HepG2 (cell line): ENCODE measurements around the gene NR1H2. TPM values are rescaled to one million over a fixed set of nuclear protein-coding genes. Genes with fewer than 3 reads are reported as not detected.

Experiments
- ATAC-seq: fragments of 200-7000 bp; cut with Tn5 transposase; 3 replicates; pipeline ENCODE4 v1.9.1; 2020; ENCODE audit warnings: mild to moderate bottlenecking, moderate library complexity
- BruUV-seq: library from RNA; stranded (reverse); fragments of 400-500 nt; replicated peaks from 2 replicates; lab custom pipeline; 2021; lab: Mats Ljungman, UMichigan
- CTCF ChIA-PET: fragments of 300-600 bp; formaldehyde crosslinking; extraction: SDS; loops from one replicate; lab custom pipeline; 2021; ENCODE audit warnings: low total read pairs, inconsistent platforms, low intra/inter-chr PET ratio; lab: Yijun Ruan, JAX
- POLR2A ChIA-PET: fragments of 350-600 bp; sonication (Branson Sonifier 250); formaldehyde crosslinking; loops from one replicate; lab custom pipeline; 2020; ENCODE audit warnings: antibody characterized with exemption, inconsistent platforms; lab: Yijun Ruan, JAX
- DNase-seq: peaks from one replicate; pipeline ENCODE4 v3.0.0-alpha.2; 2015; ENCODE audit warnings: low spot score
- FAIRE-seq: peaks from 3 replicates; lab custom pipeline; 2011; peaks lifted over from hg19 to GRCh38; lab: Jason Lieb, UNC
- H2AFZ ChIP-seq: one replicate; pipeline ENCODE4 v1.6.1; 2011; ENCODE audit warnings: low read length, inconsistent platforms
- H3K27ac ChIP-seq: fragments of 300-600 bp; 3 replicates; pipeline ENCODE4 v1.8.0; 2011; ENCODE audit warnings: mixed run types, mild to moderate bottlenecking, mixed read lengths, low read length, inconsistent platforms; ENCODE audit not compliant: insufficient read depth; ENCODE audit errors: extremely low read length
- H3K27me3 ChIP-seq, 2 experiments: fragments of 200-600 bp in 1 of 2; 2 replicates in 1 of 2; 3 replicates in 1 of 2; pipeline versions ENCODE4 v1.6.0 to v1.8.0; 2011; ENCODE audit warnings: low read length in 2 of 2, mild to moderate bottlenecking in 2 of 2, moderate library complexity in 2 of 2, inconsistent platforms in 1 of 2; ENCODE audit not compliant: insufficient read depth in 2 of 2, control insufficient read depth in 1 of 2
- H3K36me3 ChIP-seq, 2 experiments: fragments of 200-600 bp in 1 of 2; replicated peaks in 1 of 2; 2 replicates in 1 of 2; 3 replicates in 1 of 2; pipeline versions ENCODE4 v1.5.1 to v1.8.0; 2011; ENCODE audit warnings: low read length in 2 of 2, inconsistent platforms in 1 of 2; ENCODE audit not compliant: insufficient read depth in 2 of 2, control insufficient read depth in 1 of 2
- H3K4me1 ChIP-seq: 2 replicates; pipeline ENCODE4 v1.5.1; 2012; ENCODE audit warnings: low read length, inconsistent platforms; ENCODE audit not compliant: insufficient read depth
- H3K4me2 ChIP-seq: 2 replicates; pipeline ENCODE4 v1.6.0; 2011; ENCODE audit warnings: low read depth, low read length, inconsistent platforms
- H3K4me3 ChIP-seq, 3 experiments: fragments of 200-600 bp in 1 of 3; sonication (generic), shearing (Covaris generic) in 1 of 3; replicated peaks in 1 of 3; 2 replicates each; pipeline ENCODE4 v1.5.1; 2011 to 2016; ENCODE audit warnings: low read length in 3 of 3, inconsistent platforms in 2 of 3, low read depth in 2 of 3, mild to moderate bottlenecking in 2 of 3, control low read depth in 1 of 3, mixed read lengths in 1 of 3; ENCODE audit not compliant: insufficient read depth in 1 of 3
- H3K79me2 ChIP-seq: one replicate; pipeline ENCODE4 v1.6.1; 2011; ENCODE audit warnings: low read length, inconsistent platforms; ENCODE audit not compliant: insufficient read depth
- H3K9ac ChIP-seq: 2 replicates; pipeline ENCODE4 v1.6.0; 2011; ENCODE audit warnings: mild to moderate bottlenecking, low read depth, low read length, inconsistent platforms; ENCODE audit not compliant: insufficient read depth
- H3K9me3 ChIP-seq: 2 replicates; pipeline ENCODE4 v1.5.1; 2012; ENCODE audit warnings: mild to moderate bottlenecking, low read length
- H4K20me1 ChIP-seq: 2 replicates; pipeline ENCODE4 v1.6.0; 2011; ENCODE audit warnings: inconsistent platforms, mild to moderate bottlenecking, low read length, moderate library complexity; ENCODE audit not compliant: insufficient read depth
- CAMTA2 ChIP-seq: sonication (generic); formaldehyde crosslinking; IDR thresholded peaks from 2 replicates; pipeline ENCODE4 v1.4.0; 2020; ENCODE audit warnings: mild to moderate bottlenecking, missing genetic modification reagents, borderline replicate concordance
- MED1 ChIP-seq: sonication (generic); formaldehyde crosslinking; IDR thresholded peaks from 2 replicates; pipeline ENCODE4 v1.4.0; 2020; ENCODE audit warnings: missing genetic modification reagents
- SOX13 ChIP-seq, 3 experiments: fragments of 450-650 bp in 1 of 3; sonication (generic) in 1 of 3; formaldehyde crosslinking in 1 of 3; IDR thresholded peaks in 2 of 3; conservative IDR thresholded peaks in 1 of 3; 2 replicates each; pipeline versions ENCODE4 v1.5.0 to v1.6.1; 2016 to 2020; ENCODE audit warnings: antibody characterized with exemption in 1 of 3, mild to moderate bottlenecking in 1 of 3, missing compliant biosample characterization in 1 of 3, missing genetic modification reagents in 1 of 3, moderate library complexity in 1 of 3
- SYNCRIP ChIP-seq: fragments of 200-400 bp; formaldehyde crosslinking; IDR thresholded peaks from 2 replicates; pipeline ENCODE4 v1.6.1; 2018; ENCODE audit warnings: mild to moderate bottlenecking, low read depth, low read length; ENCODE audit not compliant: insufficient read depth
- ZNF12 ChIP-seq: sonication (generic); formaldehyde crosslinking; IDR thresholded peaks from 2 replicates; pipeline ENCODE4 v1.5.0; 2020; ENCODE audit warnings: missing genetic modification reagents
- WGBS: methylation state at CpG from one replicate; pipeline ENCODE4 v1.1.6; 2017; ENCODE audit warnings: low lambda C conversion rate; 5-methylcytosine and 5-hydroxymethylcytosine counted together
- in situ Hi-C: cut with HindIII; loops from 2 replicates; pipeline ENCODE4 v1.10.0; 2017; ENCODE audit warnings: low pct_unique_long_range_greater_than_20kb; ENCODE audit not compliant: extremely low pct_ligation_motif_present
- intact Hi-C: fragments of 100-400 bp; cut with micrococcal nuclease; formaldehyde crosslinking; loops from one replicate; pipeline ENCODE4 v1.10.0; 2022; ENCODE audit not compliant: unreplicated experiment
- polyA plus RNA-seq, 8 experiments: library from polyadenylated mRNA; depleted of rRNA in 3 of 8; stranded (reverse) in 7 of 8; unstranded in 1 of 8; fragments of >200 nt; fragmentation: Illumina TruSeq in 4 of 8; extraction: Trizol in 4 of 8; gene quantifications; 2 replicates each; pipeline versions ENCODE4 v1.2.1 to v1.2.3, GENCODE V29; 2011 to 2016; ENCODE audit warnings: low read depth in 4 of 8, missing spikeins in 1 of 8, mixed read lengths in 1 of 8; ENCODE audit not compliant: insufficient read depth in 1 of 8
- total RNA-seq, 5 experiments: library from RNA; depleted of rRNA; stranded (reverse); fragments of >200 nt; fragmentation: Illumina TruSeq; extraction: Trizol; gene quantifications; 2 replicates each; pipeline ENCODE4 v1.2.3, GENCODE V29; 2016; ENCODE audit warnings: low read depth in 1 of 5
- TF ChIP-seq, protein P1 (sequence below): sonication (generic); formaldehyde crosslinking; IDR thresholded peaks from 2 replicates; pipeline ENCODE4 v1.5.1; 2020; ENCODE audit warnings: missing genetic modification reagents, mild to moderate bottlenecking, borderline replicate concordance
- TF ChIP-seq, protein P2 (sequence below): sonication (generic); formaldehyde crosslinking; IDR thresholded peaks from 2 replicates; pipeline ENCODE4 v1.4.0; 2020; ENCODE audit warnings: missing genetic modification reagents, mild to moderate bottlenecking, borderline replicate concordance

NR1H2 gene
- total and polyA plus RNA-seq, 2 of the 13 experiments (the other 11 are each of a cell fraction or from before 2014, with no cell fraction given), result 10.3 to 13.5 TPM

DNA sequence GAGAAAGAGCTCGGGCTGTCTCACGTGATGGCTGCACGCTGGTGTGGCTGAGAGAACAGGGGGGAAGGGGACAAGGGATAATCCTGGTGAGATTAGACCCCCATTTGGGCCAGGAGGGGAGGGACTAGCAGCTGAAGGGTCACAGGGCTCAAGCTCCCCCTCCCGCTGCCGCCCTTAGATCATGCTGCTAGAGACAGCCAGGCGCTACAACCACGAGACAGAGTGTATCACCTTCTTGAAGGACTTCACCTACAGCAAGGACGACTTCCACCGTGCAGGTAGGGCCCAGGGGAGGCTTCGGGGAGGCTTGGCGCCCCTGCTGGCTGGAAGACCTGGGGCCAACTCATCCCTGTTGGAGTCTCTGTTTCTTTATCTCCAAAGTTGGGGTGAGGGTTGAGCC, 3.3 kb downstream of the NR1H2 start (continued):
- TF ChIP-seq, protein P1, sequence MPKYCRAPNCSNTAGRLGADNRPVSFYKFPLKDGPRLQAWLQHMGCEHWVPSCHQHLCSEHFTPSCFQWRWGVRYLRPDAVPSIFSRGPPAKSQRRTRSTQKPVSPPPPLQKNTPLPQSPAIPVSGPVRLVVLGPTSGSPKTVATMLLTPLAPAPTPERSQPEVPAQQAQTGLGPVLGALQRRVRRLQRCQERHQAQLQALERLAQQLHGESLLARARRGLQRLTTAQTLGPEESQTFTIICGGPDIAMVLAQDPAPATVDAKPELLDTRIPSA, result no peak
- TF ChIP-seq, all 625 proteins: peak for 0

GRCh38 chr19:50380137-50380536, 3.9 kb downstream of the NR1H2 start:
- Histone ChIP-seq H3K36me3 (peaks cover 18 to 33% of the 10 kb centered on the region in 2 experiments; a peak in 4 of 5 replicates), H2AFZ (no peak overlapping the region), H3K4me1 (peaks cover 13% of the 10 kb centered on the region), H3K4me2 (no peak overlapping the region), H3K27me3 (no peaks in the 10 kb centered on the region; a peak in 1 of 5 replicates), H3K9me3 (no peaks in the 10 kb centered on the region), H3K79me2 (peaks cover 7% of the 10 kb centered on the region)
- CTCF ChIA-PET, result no interaction called here
- in situ Hi-C loops, result no loop called here
- BruUV-seq, result no TSS peak
- DNase-seq, result no peak
- POLR2A ChIA-PET, result no interaction called here
- WGBS, result 98% methylated on average over 11 of the region's 11 CpGs
- TF ChIP-seq CAMTA2 (CRISPR knock-in tag), result no peak
- TF ChIP-seq SOX13 (IDR thresholded peaks at IDR 0.05), result no peak
- no peak for TF ChIP-seq SOX13 (CRISPR knock-in tag; conservative IDR thresholded peaks at IDR 0.05 in 1 of 2, IDR thresholded peaks at IDR 0.05 in 1 of 2)
- no peak for TF ChIP-seq SYNCRIP
- TF ChIP-seq ZNF12, result no peak
- TF ChIP-seq MED1 (CRISPR knock-in tag), result no peak
- TF ChIP-seq, protein P2, sequence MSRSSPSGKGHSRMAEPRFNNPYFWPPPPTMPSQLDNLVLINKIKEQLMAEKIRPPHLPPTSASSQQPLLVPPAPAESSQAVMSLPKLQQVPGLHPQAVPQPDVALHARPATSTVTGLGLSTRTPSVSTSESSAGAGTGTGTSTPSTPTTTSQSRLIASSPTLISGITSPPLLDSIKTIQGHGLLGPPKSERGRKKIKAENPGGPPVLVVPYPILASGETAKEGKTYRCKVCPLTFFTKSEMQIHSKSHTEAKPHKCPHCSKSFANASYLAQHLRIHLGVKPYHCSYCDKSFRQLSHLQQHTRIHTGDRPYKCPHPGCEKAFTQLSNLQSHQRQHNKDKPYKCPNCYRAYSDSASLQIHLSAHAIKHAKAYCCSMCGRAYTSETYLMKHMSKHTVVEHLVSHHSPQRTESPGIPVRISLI (CRISPR knock-in tag), result no peak
- TF ChIP-seq, all 625 proteins: peak for 0
- no peak overlapping the region for H3K4me3 ChIP-seq
- FAIRE-seq (no peak), ATAC-seq (no peak)
- H3K9ac ChIP-seq, result no peak overlapping the region
- no peak overlapping the region for H3K27ac ChIP-seq
- intact Hi-C loops, result no loop called here
- H4K20me1 ChIP-seq, result no peaks in the 10 kb centered on the region
